EH (cell line): ENCODE measurements around the gene TNFAIP6.
"Not testable (repeated sequence)": the region's sequence is repeated elsewhere in the genome, so short reads cannot be mapped to it uniquely, and the experiment has no call there.

Experiments
- DNase-seq: peaks from one replicate; pipeline ENCODE4 v3.0.0-alpha.2; 2015; ENCODE audit warnings: low read depth

TNFAIP6 gene

GRCh38 chr2:151421681-151422080 is 64.3 kb downstream of the TNFAIP6 start:
- DNase-seq = not testable (repeated sequence)

GRCh38 chr2:151422917-151423439 is 65.6 kb downstream of the TNFAIP6 start:
- DNase-seq = no peak

GRCh38 chr2:151423760-151424159 is 66.4 kb downstream of the TNFAIP6 start:
- peak; percentile 6 for DNase-seq
